GM12865 (cell line): Measurements from ENCODE around the gene THAP8.

Experiments
- DNase-seq: peaks from one replicate; pipeline ENCODE4 v3.0.0; 2010; ENCODE audit warnings: low read depth
- H3K4me3 ChIP-seq: 2 replicates; pipeline ENCODE4 v1.5.1; 2011; ENCODE audit warnings: mild to moderate bottlenecking, low read depth, low read length, control low read depth
- TF ChIP-seq, protein P1 (sequence below): IDR thresholded peaks from 2 replicates; pipeline ENCODE4 v1.5.1; 2011; ENCODE audit warnings: low read length, control low read depth, low read depth, inconsistent platforms; ENCODE audit not compliant: insufficient read depth; ENCODE audit errors: missing control alignments

THAP8 gene

DNA sequence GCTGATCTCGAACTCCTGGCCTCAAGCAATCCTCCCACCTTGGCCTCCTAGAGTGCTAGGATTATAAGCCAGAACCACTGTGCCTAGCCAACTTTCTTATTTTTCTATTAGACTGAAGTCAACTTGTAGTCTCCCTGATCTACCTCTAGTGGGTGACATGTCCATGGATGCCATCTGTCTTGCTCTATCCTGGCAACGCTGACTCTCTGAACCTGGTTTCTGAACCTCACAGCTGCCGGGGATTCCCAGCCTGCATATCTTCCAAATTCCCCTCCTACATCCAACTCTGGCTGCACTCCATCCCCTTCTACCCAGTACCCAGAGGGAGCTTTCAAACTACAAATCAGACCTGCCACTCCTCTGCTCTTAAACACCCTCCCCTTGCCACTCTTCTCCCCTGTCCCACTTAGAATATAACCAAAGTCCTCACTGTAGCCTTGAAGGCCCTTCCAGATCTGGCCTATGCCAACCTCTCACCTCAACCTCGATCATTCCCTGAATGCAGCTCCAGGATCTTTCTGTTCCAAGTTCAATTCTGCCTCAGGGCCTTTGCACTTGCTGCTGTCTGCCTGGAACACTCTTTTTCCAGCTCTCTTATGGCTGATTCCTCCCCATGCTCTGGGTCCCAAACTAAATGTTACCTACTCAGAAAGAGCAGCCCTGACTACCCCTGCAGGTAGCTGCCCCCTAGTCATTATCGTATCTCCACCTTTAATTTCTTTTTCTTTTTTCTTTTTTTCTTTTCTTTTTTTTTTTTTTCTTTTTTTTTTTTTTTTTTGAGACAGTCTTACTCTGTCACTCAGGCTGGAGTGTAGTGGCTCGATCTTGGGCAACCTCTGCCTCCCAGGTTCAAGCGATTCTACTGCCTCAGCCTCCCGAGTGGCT lies 23.6 kb downstream of the THAP8 start:
- TF ChIP-seq, protein P1, sequence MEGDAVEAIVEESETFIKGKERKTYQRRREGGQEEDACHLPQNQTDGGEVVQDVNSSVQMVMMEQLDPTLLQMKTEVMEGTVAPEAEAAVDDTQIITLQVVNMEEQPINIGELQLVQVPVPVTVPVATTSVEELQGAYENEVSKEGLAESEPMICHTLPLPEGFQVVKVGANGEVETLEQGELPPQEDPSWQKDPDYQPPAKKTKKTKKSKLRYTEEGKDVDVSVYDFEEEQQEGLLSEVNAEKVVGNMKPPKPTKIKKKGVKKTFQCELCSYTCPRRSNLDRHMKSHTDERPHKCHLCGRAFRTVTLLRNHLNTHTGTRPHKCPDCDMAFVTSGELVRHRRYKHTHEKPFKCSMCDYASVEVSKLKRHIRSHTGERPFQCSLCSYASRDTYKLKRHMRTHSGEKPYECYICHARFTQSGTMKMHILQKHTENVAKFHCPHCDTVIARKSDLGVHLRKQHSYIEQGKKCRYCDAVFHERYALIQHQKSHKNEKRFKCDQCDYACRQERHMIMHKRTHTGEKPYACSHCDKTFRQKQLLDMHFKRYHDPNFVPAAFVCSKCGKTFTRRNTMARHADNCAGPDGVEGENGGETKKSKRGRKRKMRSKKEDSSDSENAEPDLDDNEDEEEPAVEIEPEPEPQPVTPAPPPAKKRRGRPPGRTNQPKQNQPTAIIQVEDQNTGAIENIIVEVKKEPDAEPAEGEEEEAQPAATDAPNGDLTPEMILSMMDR = peak; percentile 8
- DNase-seq = peak; percentile 67
- H3K4me3 ChIP-seq = no peak overlapping the region

DNA sequence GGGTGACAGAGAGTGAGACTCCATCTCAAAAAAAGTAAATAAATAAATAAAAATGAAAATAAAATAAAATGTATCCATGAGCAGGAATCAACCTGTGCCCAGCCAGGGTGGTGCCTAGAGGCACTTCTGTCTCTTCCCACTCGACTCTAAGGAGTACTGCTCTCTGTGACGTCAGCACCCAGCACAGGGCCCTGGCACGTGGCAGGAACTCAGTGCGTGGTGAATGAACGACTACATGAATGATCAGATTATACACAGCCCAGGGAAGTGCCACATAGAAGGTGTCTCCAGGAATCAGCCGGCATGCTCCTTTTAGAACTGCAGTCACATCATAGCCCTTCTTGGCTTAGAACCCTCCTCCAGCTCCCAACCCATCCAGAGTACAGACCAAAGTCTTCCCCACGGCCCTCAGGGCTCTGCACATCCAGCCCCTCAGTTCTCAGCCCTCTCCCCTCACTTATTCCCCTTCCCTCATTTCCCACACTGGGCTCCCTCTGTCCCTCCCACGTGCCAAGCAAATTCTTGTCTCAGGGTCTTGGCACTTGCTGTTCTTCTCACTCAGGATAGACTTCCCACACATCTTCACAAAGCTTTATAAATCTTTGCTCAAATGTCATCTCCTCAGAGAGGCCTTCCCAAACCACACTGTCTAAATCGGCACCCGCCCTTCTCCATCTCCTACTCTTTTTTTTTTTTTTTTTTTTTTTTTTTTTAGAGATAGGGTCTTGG lies 25.6 kb downstream of the THAP8 start:
- no peak for DNase-seq
- TF ChIP-seq, protein P1 = no peak
- H3K4me3 ChIP-seq = no peak overlapping the region

DNA sequence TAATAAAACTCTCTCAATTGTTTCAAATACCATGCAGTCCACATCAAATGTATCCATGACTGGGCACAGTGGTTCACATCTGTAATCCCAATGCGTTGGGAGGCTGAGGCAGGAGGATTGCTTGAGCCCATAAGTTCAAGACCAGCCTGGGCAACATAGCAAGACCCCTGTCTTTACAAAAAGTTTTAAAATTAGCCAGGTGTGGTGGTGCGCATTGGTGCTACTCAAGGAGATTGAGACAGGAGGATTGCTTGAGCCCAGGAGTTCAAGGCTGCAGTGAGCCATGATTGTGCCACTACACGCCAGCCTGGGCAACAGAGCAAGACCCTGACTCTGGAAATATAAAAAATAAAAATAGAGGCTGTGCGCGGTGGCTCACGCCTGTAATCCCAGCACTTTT lies 26.4 kb downstream of the THAP8 start:
- no peak overlapping the region for H3K4me3 ChIP-seq
- DNase-seq = no peak
- TF ChIP-seq, protein P1 = no peak

DNA sequence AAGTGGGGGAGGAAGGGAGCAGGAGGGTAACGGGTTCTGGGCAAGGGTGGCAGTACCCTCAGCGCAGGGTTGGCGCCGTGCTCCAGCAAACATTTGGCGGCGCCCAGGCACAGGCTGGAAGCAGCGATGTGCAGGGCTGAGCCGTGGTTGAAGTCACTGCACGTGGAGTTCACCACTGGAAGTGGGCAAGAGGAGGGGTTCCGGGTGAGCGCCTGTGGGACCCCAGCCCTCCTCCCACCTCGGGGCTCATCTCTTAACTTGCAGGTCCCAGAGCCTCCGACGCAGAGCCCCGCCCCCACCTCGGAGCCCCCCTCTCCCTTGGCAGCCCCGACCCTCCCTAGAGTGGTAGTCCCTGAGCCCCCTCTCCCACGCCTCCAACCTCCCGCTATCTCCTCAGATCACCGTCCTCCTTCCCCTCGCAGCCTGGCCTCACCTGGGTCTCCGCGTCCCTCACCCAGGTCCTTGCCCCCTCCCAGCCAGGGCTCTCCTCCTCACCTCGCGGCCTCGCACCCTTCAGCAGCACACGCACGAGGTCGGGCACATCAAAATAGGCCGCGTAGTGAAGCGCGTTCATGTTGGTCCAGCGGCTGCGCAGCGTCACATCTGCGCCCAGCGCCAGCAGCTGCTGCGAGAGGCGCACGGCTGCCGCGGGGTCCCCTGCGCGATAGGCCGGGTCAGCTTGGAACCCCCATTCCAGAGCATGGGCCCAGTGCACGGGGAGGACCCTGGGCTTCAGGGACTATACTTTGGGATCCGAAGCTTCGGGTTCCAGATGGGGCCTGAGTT lies 27.8 kb downstream of the THAP8 start:
- H3K4me3 ChIP-seq = no peak overlapping the region
- TF ChIP-seq, protein P1 = no peak
- DNase-seq = no peak

DNA sequence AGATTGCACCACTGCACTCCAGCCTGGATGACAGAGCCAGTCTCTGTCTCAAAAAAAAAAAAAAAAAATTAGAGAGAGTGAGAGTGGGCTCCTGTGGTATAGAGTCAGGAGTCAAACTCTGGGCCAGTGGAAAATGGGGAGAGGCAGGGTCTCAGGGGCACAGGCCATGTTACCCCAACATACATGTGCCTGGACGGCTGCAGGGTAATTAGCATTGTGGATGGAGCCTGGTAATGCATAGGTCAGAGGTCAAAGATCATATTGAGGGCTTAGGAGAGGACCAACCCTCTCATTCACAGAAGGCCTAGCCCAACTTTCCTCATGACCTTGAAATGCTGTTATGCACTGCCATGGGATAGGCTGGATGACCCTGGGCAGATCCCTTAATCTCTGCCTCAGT lies 28.5 kb downstream of the THAP8 start:
- TF ChIP-seq, protein P1 = no peak
- no peak for DNase-seq
- no peak overlapping the region for H3K4me3 ChIP-seq

DNA sequence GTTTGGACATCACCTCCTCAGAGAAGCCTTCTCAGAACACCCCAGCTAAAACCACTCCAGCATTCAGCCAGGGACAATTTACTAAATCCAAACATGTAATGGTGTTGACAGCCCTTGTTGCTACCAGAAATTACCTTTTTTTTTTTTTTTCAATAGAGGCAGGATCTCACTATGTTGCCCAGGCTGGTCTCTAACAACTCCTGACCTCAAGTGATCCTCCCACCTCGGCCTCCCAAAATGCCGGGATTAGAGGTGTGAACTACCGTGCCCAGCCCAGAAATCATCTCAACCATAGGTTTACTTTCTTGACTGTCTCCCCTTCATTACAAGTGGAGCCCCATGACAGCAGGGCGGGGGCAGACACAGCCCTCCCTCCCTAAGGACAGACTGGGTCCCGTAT lies 30.7 kb downstream of the THAP8 start:
- TF ChIP-seq, protein P1 = no peak
- DNase-seq = no peak

More for the DNA sequence above, 30.7 kb downstream of the THAP8 start:
- no peak overlapping the region for H3K4me3 ChIP-seq
